Measurements from ENCODE around the gene TMEM184B. TPM values are rescaled to one million over a fixed set of nuclear protein-coding genes. Genes with fewer than 3 reads are reported as not detected.

TMEM184B gene
- total RNA-seq, 1 experiment from 2014 or later, result 54.2 TPM

GRCh38 chr22:38271927-38272372 lies 860 bp downstream of the TMEM184B start:
- ATAC-seq (no peak), DNase-seq (ENCODE audit: low read depth, low spot score) (no peak)
- ChIA-PET CTCF (no interaction called here), POLR2A (no interaction called here)
- Histone ChIP-seq H3K27ac (ENCODE audit: low read length) (peak overlapping the region; percentile 69), H3K36me3 (ENCODE audit: control insufficient read depth, insufficient read depth, low read length) (peaks cover 5% of the 10 kb centered on the region; the same call in 1 of the 2 replicates), H3K9me3 (ENCODE audit: control insufficient read depth, insufficient read depth, low read depth, low read length) (no peaks in the 10 kb centered on the region), H3K27me3 (ENCODE audit: control insufficient read depth, insufficient read depth, low read length) (no peaks in the 10 kb centered on the region), H3K4me1 (ENCODE audit: control insufficient read depth, insufficient read depth, low read length) (peaks cover 10% of the 10 kb centered on the region), H3K4me3 (ENCODE audit: low read depth in 2 of 2, low read length in 2 of 2) (peak overlapping the region; percentile 68 to 77)
- BruUV-seq (replicated peaks), result no TSS peak
- intact Hi-C loops (cut with micrococcal nuclease; ENCODE audit: unreplicated experiment) (no loop called here), in situ Hi-C loops (cut with HindIII; ENCODE audit: low pct_unique_long_range_greater_than_20kb, low sequenced_read_pairs) (no loop called here)
- TF ChIP-seq SIN3A (IDR thresholded peaks at IDR 0.05; ENCODE audit: borderline replicate concordance, insufficient read depth, low read depth, low read length) (no peak), TCF7L2 (IDR thresholded peaks at IDR 0.05; ENCODE audit: low read depth, low read length) (no peak), REST (IDR thresholded peaks at IDR 0.05; ENCODE audit: insufficient read depth in 1 of 2, low read depth in 2 of 2, low read length in 1 of 2) (no peak), POLR2AphosphoS5 (IDR thresholded peaks at IDR 0.05; ENCODE audit: low read depth, low read length) (no peak)
- TF ChIP-seq, protein P1, sequence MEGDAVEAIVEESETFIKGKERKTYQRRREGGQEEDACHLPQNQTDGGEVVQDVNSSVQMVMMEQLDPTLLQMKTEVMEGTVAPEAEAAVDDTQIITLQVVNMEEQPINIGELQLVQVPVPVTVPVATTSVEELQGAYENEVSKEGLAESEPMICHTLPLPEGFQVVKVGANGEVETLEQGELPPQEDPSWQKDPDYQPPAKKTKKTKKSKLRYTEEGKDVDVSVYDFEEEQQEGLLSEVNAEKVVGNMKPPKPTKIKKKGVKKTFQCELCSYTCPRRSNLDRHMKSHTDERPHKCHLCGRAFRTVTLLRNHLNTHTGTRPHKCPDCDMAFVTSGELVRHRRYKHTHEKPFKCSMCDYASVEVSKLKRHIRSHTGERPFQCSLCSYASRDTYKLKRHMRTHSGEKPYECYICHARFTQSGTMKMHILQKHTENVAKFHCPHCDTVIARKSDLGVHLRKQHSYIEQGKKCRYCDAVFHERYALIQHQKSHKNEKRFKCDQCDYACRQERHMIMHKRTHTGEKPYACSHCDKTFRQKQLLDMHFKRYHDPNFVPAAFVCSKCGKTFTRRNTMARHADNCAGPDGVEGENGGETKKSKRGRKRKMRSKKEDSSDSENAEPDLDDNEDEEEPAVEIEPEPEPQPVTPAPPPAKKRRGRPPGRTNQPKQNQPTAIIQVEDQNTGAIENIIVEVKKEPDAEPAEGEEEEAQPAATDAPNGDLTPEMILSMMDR (IDR thresholded peaks at IDR 0.05), result no peak

GRCh38 chr22:38271101-38271500 lies 1.7 kb downstream of the TMEM184B start:
- CTCF ChIA-PET, result no interaction called here
- DNase-seq (ENCODE audit: low read depth, low spot score) (no peak), ATAC-seq (no peak)
- POLR2A ChIA-PET, result interaction anchor here (0.5 to 0.6 kb wide), 2 partner anchors 19 to 69 kb away, joined by 6 to 8 read pairs; no protein-coding TSS in a partner anchor
- TF ChIP-seq REST (IDR thresholded peaks at IDR 0.05; ENCODE audit: insufficient read depth in 1 of 2, low read depth in 2 of 2, low read length in 1 of 2), result no peak
- no peak for TF ChIP-seq POLR2AphosphoS5 (IDR thresholded peaks at IDR 0.05; ENCODE audit: low read depth, low read length)
- TF ChIP-seq SIN3A (IDR thresholded peaks at IDR 0.05; ENCODE audit: borderline replicate concordance, insufficient read depth, low read depth, low read length), result no peak
- no peak for TF ChIP-seq TCF7L2 (IDR thresholded peaks at IDR 0.05; ENCODE audit: low read depth, low read length)
- TF ChIP-seq, protein P1 (IDR thresholded peaks at IDR 0.05), result no peak
- peaks cover 10% of the 10 kb centered on the region for H3K4me1 ChIP-seq (ENCODE audit: control insufficient read depth, insufficient read depth, low read length)
- peaks cover 5% of the 10 kb centered on the region; the same call in 1 of the 2 replicates for H3K36me3 ChIP-seq (ENCODE audit: control insufficient read depth, insufficient read depth, low read length)
- H3K27me3 ChIP-seq (ENCODE audit: control insufficient read depth, insufficient read depth, low read length), result no peaks in the 10 kb centered on the region
- no peaks in the 10 kb centered on the region for H3K9me3 ChIP-seq (ENCODE audit: control insufficient read depth, insufficient read depth, low read depth, low read length)
- in situ Hi-C loops (cut with HindIII; ENCODE audit: low pct_unique_long_range_greater_than_20kb, low sequenced_read_pairs), result no loop called here
- TSS peak; percentile 75 for BruUV-seq (replicated peaks)
- no peak overlapping the region for H3K27ac ChIP-seq (ENCODE audit: low read length)
- H3K4me3 ChIP-seq (ENCODE audit: low read depth in 2 of 2, low read length in 2 of 2), result no peak overlapping the region; a peak in 1 of 4 replicates
- intact Hi-C loops (cut with micrococcal nuclease; ENCODE audit: unreplicated experiment), result no loop called here

Measured in Panc1 (cell line).